GM12878 (cell line): ENCODE data around the gene RHEBL1. TPM values are rescaled to one million over a fixed set of nuclear protein-coding genes. Genes with fewer than 3 reads are reported as not detected.

Experiments
- ATAC-seq: fragments of 200-7000 bp; cut with Tn5 transposase; 3 replicates; pipeline ENCODE4 v1.9.1; 2020; ENCODE audit warnings: mild to moderate bottlenecking, moderate library complexity
- BruUV-seq: library from RNA; stranded (reverse); fragments of 400-500 nt; replicated peaks from 2 replicates; lab custom pipeline; 2021; lab: Mats Ljungman, UMichigan
- CTCF ChIA-PET: fragments of 300-600 bp; sonication (Branson Sonifier 250); formaldehyde crosslinking; extraction: SDS; loops from one replicate; lab custom pipeline; 2021; ENCODE audit warnings: inconsistent platforms; lab: Yijun Ruan, JAX
- POLR2A ChIA-PET: fragments of 350-600 bp; formaldehyde crosslinking; extraction: SDS; loops from one replicate; lab custom pipeline; 2021; ENCODE audit warnings: inconsistent platforms; lab: Charles Lee
- RAD21 ChIA-PET: fragments of 300-600 bp; sonication (Branson Sonifier 250); formaldehyde crosslinking; loops from one replicate; lab custom pipeline; 2023; ENCODE audit warnings: antibody characterized with exemption; ENCODE audit not compliant: unreplicated experiment; lab: Charles Lee
- SMC1A ChIA-PET: fragments of 300-600 bp; sonication (Branson Sonifier 250); formaldehyde crosslinking; loops from one replicate; lab custom pipeline; 2023; ENCODE audit not compliant: unreplicated experiment, uncharacterized antibody; lab: Charles Lee
- DNase-seq: peaks from one replicate; pipeline ENCODE4 v3.0.0-alpha.2; 2011; ENCODE audit warnings: low read depth, low spot score
- FAIRE-seq: peaks from 3 replicates; lab custom pipeline; 2011; peaks lifted over from hg19 to GRCh38; lab: Jason Lieb, UNC
- H2AFZ ChIP-seq: 2 replicates; pipeline ENCODE4 v1.6.0; 2011; ENCODE audit warnings: low read depth, low read length, control low read depth; ENCODE audit not compliant: control insufficient read depth
- H3K27ac ChIP-seq: 2 replicates; pipeline ENCODE4 v1.5.1; 2011; ENCODE audit warnings: control low read depth; ENCODE audit not compliant: control insufficient read depth, insufficient read depth
- H3K27me3 ChIP-seq, 2 experiments: replicated peaks in 1 of 2; 2 replicates each; pipeline versions ENCODE4 v1.6.0 to v1.6.1; 2011; ENCODE audit warnings: low read length in 1 of 2; ENCODE audit not compliant: control insufficient read depth in 2 of 2, insufficient read depth in 2 of 2
- H3K36me3 ChIP-seq, 2 experiments: 2 replicates each; pipeline ENCODE4 v1.5.1; 2011; ENCODE audit warnings: low read length in 1 of 2; ENCODE audit not compliant: control insufficient read depth in 2 of 2, insufficient read depth in 2 of 2
- H3K4me1 ChIP-seq: 2 replicates; pipeline ENCODE4 v1.6.1; 2011; ENCODE audit warnings: mild to moderate bottlenecking, low read length, moderate library complexity, mixed read lengths; ENCODE audit not compliant: control insufficient read depth, insufficient read depth
- H3K4me2 ChIP-seq: 2 replicates; pipeline ENCODE4 v1.6.0; 2011; ENCODE audit warnings: control low read depth; ENCODE audit not compliant: control insufficient read depth, insufficient read depth
- H3K4me3 ChIP-seq: fragments of 200-600 bp; sonication (generic); 2 replicates; pipeline ENCODE4 v1.5.1; 2016
- H3K79me2 ChIP-seq: 2 replicates; pipeline ENCODE4 v1.6.0; 2011; ENCODE audit warnings: low read length; ENCODE audit not compliant: control insufficient read depth, insufficient read depth
- H3K9ac ChIP-seq: 2 replicates; pipeline ENCODE4 v1.8.0; 2011; ENCODE audit warnings: low read length, control low read depth, mixed read lengths; ENCODE audit not compliant: control insufficient read depth, insufficient read depth
- H3K9me3 ChIP-seq: replicated peaks from 3 replicates; pipeline ENCODE4 v1.5.1; 2011; ENCODE audit warnings: mild to moderate bottlenecking, low read length; ENCODE audit not compliant: control insufficient read depth, insufficient read depth
- H4K20me1 ChIP-seq: 2 replicates; pipeline ENCODE4 v1.6.0; 2011; ENCODE audit not compliant: control insufficient read depth, insufficient read depth
- MEF2B ChIP-seq: fragments of 450-650 bp; IDR thresholded peaks from 2 replicates; pipeline ENCODE4 v1.6.1; 2018; ENCODE audit warnings: mild to moderate bottlenecking, moderate library complexity; ENCODE audit not compliant: partially characterized antibody, poor library complexity, severe bottlenecking
- MYC ChIP-seq: IDR thresholded peaks from 2 replicates; pipeline ENCODE4 v1.6.1; 2011; ENCODE audit warnings: mild to moderate bottlenecking, low read length, moderate library complexity, inconsistent platforms; ENCODE audit not compliant: insufficient read depth, insufficient replicate concordance, insufficient read length, severe bottlenecking
- SMAD1 ChIP-seq: fragments of 450-650 bp; IDR thresholded peaks from 2 replicates; pipeline ENCODE4 v1.6.1; 2018; ENCODE audit warnings: mild to moderate bottlenecking, low read depth; ENCODE audit not compliant: partially characterized antibody
- WGBS: methylation state at CpG from one replicate; pipeline ENCODE4 v1.1.6; 2016; ENCODE audit warnings: low lambda C conversion rate; ENCODE audit not compliant: insufficient replicate concordance, insufficient coverage; ENCODE audit errors: missing lambda C conversion rate; 5-methylcytosine and 5-hydroxymethylcytosine counted together
- in situ Hi-C: fragments of 300-500 bp; cut with MboI; formaldehyde crosslinking; loops from 9 replicates; pipeline ENCODE4 v1.14.3; 2018; ENCODE audit warnings: mixed read lengths
- intact Hi-C: fragments of 100-400 bp; cut with micrococcal nuclease; formaldehyde crosslinking; loops from one replicate; pipeline ENCODE4 v1.14.2; 2022; ENCODE audit not compliant: unreplicated experiment
- polyA plus RNA-seq, 11 experiments: library from polyadenylated mRNA; depleted of rRNA in 4 of 11; unstranded in 6 of 11; stranded (reverse) in 5 of 11; fragments of >200 nt; fragmentation: Nextera tagmentation in 4 of 11; fragmentation: Illumina TruSeq in 1 of 11; extraction: Ambion mirVana in 4 of 11; extraction: Trizol in 1 of 11; gene quantifications; 1 replicate in 1 of 11; 2 replicates in 10 of 11; pipeline versions ENCODE4 v1.2.1 to v1.2.3, GENCODE V29; 2011 to 2016; ENCODE audit warnings: inconsistent platforms in 2 of 11, missing spikeins in 2 of 11, low read depth in 1 of 11
- total RNA-seq, 4 experiments: library from RNA; depleted of rRNA in 3 of 4; stranded (reverse); fragments of >200 nt in 3 of 4; fragmentation: Illumina TruSeq in 1 of 4; extraction: Trizol in 1 of 4; gene quantifications; 2 replicates each; pipeline versions ENCODE4 v1.2.1 to v1.2.3, GENCODE V29; 2013 to 2021

Gene RHEBL1
- total and polyA plus RNA-seq, 10 of the 15 experiments (the other 5 are each of a cell fraction or from before 2014, with no cell fraction given), result 5.9 to 18.7 (median 12.0) TPM

DNA sequence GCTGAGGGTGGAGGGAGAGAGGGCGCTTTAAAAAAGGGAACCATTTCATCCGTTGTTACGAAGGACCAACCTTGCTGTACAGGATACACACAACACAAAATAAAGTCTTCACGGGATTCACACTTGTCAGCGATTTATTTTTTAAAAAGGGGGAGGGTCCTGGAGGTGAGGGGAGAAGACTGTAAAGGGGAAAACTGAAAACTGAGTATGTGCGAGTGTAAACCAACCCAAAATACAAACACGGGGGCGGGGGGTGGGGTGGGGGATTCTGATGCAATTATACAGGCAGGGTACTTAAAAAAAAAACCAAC, 50.7 kb downstream of the RHEBL1 start:
- Histone ChIP-seq H3K9me3 (no peaks in the 10 kb centered on the region), H3K79me2 (peaks cover 21% of the 10 kb centered on the region), H4K20me1 (no peaks in the 10 kb centered on the region), H3K4me1 (0 out of 2 replicates have a peak, but pooled peaks cover 3% of the 10 kb centered on the region), H3K27ac (peak overlapping the region; percentile 93), H3K4me2 (peak overlapping the region; percentile 88), H3K36me3 (peaks cover 8 to 9% of the 10 kb centered on the region in 2 experiments), H3K9ac (peak overlapping the region; percentile 90), H3K4me3 (peak overlapping the region; percentile 71), H3K27me3 (no peaks in the 10 kb centered on the region), H2AFZ (peak overlapping the region; percentile 69)
- ATAC-seq, result peak; percentile 55
- SMC1A ChIA-PET, result interaction anchor here (1.2 to 3.4 kb wide), 4 partner anchors 14 to 39 kb away, joined by 4 to 15 read pairs (median 4); no protein-coding TSS in a partner anchor
- CTCF ChIA-PET, result interaction anchor here (0.5 to 3.6 kb wide), 13 partner anchors 17 to 216 kb away, joined by 3 to 54 read pairs (median 7); partner anchors contain the start of genes DDN and DDX23
- no peak for FAIRE-seq
- in situ Hi-C loops (no loop called here), intact Hi-C loops (no loop called here)
- 5% methylated on average over 6 of the region's 8 CpGs for WGBS
- no peak for DNase-seq
- RAD21 ChIA-PET, result interaction anchor here (0.7 to 2.2 kb wide), 9 partner anchors 11 to 91 kb away, joined by 3 to 54 read pairs (median 3); partner anchors contain the start of genes ARF3 and DDN
- TF ChIP-seq MYC (no peak), MEF2B (peak; percentile 9), SMAD1 (peak; percentile 1)
- TSS peak; percentile 97 for BruUV-seq
- POLR2A ChIA-PET, result interaction anchor here (0.7 to 1.7 kb wide), 3 partner anchors 20 to 111 kb away, joined by 3 to 39 read pairs (median 5); partner anchors contain the start of genes DDN and TUBA1B
